ENCODE results near the gene CTDSPL. TPM values are rescaled to one million over a fixed set of nuclear protein-coding genes. Genes with fewer than 3 reads are reported as not detected.

CTDSPL gene
- total RNA-seq, 4 donors from 2014 or later, result 39.8 to 105 (median 56.2) TPM

GRCh38 chr3:38002291-38002876 lies 140.7 kb downstream of the CTDSPL start:
- Histone ChIP-seq H3K9me3 (no peaks in the 10 kb centered on the region), H3K27ac (peak overlapping the region; percentile 80 to 88 (median 85)), H3K27me3 (no peaks in the 10 kb centered on the region), H3K36me3 (peaks cover 0 to 13% (median 0%) of the 10 kb centered on the region in 4 donors), H3K4me3 (no peak overlapping the region), H3K4me1 (peaks cover 24 to 51% (median 45%) of the 10 kb centered on the region in 4 donors)
- WGBS, 2 donors (ENCODE audit: low coverage in 1 of 2), result 90 to 100% methylated on average over 1 to 6 of the region's 6 CpGs
- intact Hi-C loops (cut with DNase I; ENCODE audit: low total_unique reads), result no loop called here
- in situ Hi-C loops (cut with MboI; ENCODE audit: low pct_ligation_motif_present in 1 of 4, low pct_unique_long_range_greater_than_20kb in 1 of 4, low sequenced_read_pairs in 3 of 4), result no loop called here
- peak; percentile 8 for DNase-seq
- TF ChIP-seq EP300 (IDR thresholded peaks at IDR 0.05; ENCODE audit: low read depth) (no peak), POLR2A (IDR thresholded peaks at IDR 0.05) (no peak), POLR2AphosphoS5 (IDR thresholded peaks at IDR 0.05) (no peak), CTCF (IDR thresholded peaks at IDR 0.05) (no peak)

- TF ChIP-seq EP300 (IDR thresholded peaks at IDR 0.05; ENCODE audit: low read depth) (no peak), CTCF (IDR thresholded peaks at IDR 0.05) (no peak), POLR2A (IDR thresholded peaks at IDR 0.05) (no peak), POLR2AphosphoS5 (IDR thresholded peaks at IDR 0.05) (no peak)
- DNase-seq, result peak; percentile 8
- intact Hi-C loops (cut with DNase I; ENCODE audit: low total_unique reads) (no loop called here), in situ Hi-C loops (cut with MboI; ENCODE audit: low pct_ligation_motif_present in 1 of 4, low pct_unique_long_range_greater_than_20kb in 1 of 4, low sequenced_read_pairs in 3 of 4) (no loop called here)
- no peaks in the 10 kb centered on the region for H3K27me3 ChIP-seq
- H3K4me1 ChIP-seq, result peaks cover 24 to 47% (median 39%) of the 10 kb centered on the region in 4 donors
- no peaks in the 10 kb centered on the region for H3K9me3 ChIP-seq
- H3K36me3 ChIP-seq, result peaks cover 0 to 13% (median 0%) of the 10 kb centered on the region in 4 donors
- 79 to 80% methylated on average over 3 to 9 of the region's 9 CpGs for WGBS, 2 donors (ENCODE audit: low coverage in 1 of 2)
- peak overlapping the region; percentile 80 to 88 (median 85) for H3K27ac ChIP-seq
- no peak overlapping the region for H3K4me3 ChIP-seq
These were observed 141.3 kb downstream of the CTDSPL start for GRCh38 chr3:38002940-38003339.

- 18 to 29% methylated on average over 1 to 7 of the region's 7 CpGs for WGBS, 2 donors (ENCODE audit: low coverage in 1 of 2)
- H3K4me3 ChIP-seq, result no peak overlapping the region
- in situ Hi-C loops (cut with MboI; ENCODE audit: low pct_ligation_motif_present in 1 of 4, low pct_unique_long_range_greater_than_20kb in 1 of 4, low sequenced_read_pairs in 3 of 4) (no loop called here), intact Hi-C loops (cut with DNase I; ENCODE audit: low total_unique reads) (no loop called here)
- H3K36me3 ChIP-seq, result peaks cover 0 to 13% (median 0%) of the 10 kb centered on the region in 4 donors
- no peaks in the 10 kb centered on the region for H3K9me3 ChIP-seq
- DNase-seq, result peak; percentile 79
- H3K27me3 ChIP-seq, result no peaks in the 10 kb centered on the region
- TF ChIP-seq CTCF (IDR thresholded peaks at IDR 0.05), result peak; percentile 68 to 96 (median 86)
- TF ChIP-seq POLR2A (IDR thresholded peaks at IDR 0.05), result no peak
- H3K4me1 ChIP-seq, result peaks cover 19 to 43% (median 35%) of the 10 kb centered on the region in 4 donors
- H3K27ac ChIP-seq, result peak overlapping the region; percentile 80 to 88 (median 85)
These were observed 141.7 kb downstream of the CTDSPL start for GRCh38 chr3:38003371-38003816.

GRCh38 chr3:38003817-38004414 lies 142.2 kb downstream of the CTDSPL start:
- DNase-seq, result peak; percentile 68
- WGBS, 2 donors (ENCODE audit: low coverage in 1 of 2), result 59% methylated on average over 10 of the region's 11 CpGs; no CpG with 5 or more reads in 1 of the 2 donors
- peaks cover 16 to 39% (median 32%) of the 10 kb centered on the region in 4 donors for H3K4me1 ChIP-seq

More at GRCh38 chr3:38003817-38004414, 142.2 kb downstream of the CTDSPL start:
- Histone ChIP-seq H3K27me3 (no peaks in the 10 kb centered on the region), H3K27ac (peak overlapping the region; percentile 80 to 88 (median 85)), H3K9me3 (no peaks in the 10 kb centered on the region), H3K36me3 (peaks cover 0 to 13% (median 0%) of the 10 kb centered on the region in 4 donors), H3K4me3 (no peak overlapping the region)
- intact Hi-C loops (cut with DNase I; ENCODE audit: low total_unique reads), result no loop called here
- in situ Hi-C loops (cut with MboI; ENCODE audit: low pct_ligation_motif_present in 1 of 4, low pct_unique_long_range_greater_than_20kb in 1 of 4, low sequenced_read_pairs in 3 of 4), result no loop called here
- TF ChIP-seq EP300 (IDR thresholded peaks at IDR 0.05; ENCODE audit: low read depth), result no peak
- no peak for TF ChIP-seq POLR2A (IDR thresholded peaks at IDR 0.05)
- TF ChIP-seq CTCF (IDR thresholded peaks at IDR 0.05), result no peak
- TF ChIP-seq POLR2AphosphoS5 (IDR thresholded peaks at IDR 0.05), result no peak
